MM.1S (cell line): Measurements from ENCODE around the gene MRPL52.

Experiments
- DNase-seq: peaks from one replicate; pipeline ENCODE4 v3.0.0-alpha.2; 2015
- H2AFZ ChIP-seq: fragments of 300-600 bp; sonication (generic); 2 replicates; pipeline ENCODE4 v1.6.0; 2016; ENCODE audit warnings: antibody characterized with exemption, low read length
- H3F3A ChIP-seq: fragments of 300-600 bp; sonication (generic); 2 replicates; pipeline ENCODE4 v1.6.1; 2016; ENCODE audit warnings: mild to moderate bottlenecking, antibody characterized with exemption, low read length, moderate library complexity, mixed read lengths; ENCODE audit not compliant: insufficient read depth
- H3K27ac ChIP-seq: fragments of 300-600 bp; sonication (generic); 2 replicates; pipeline ENCODE4 v1.5.1; 2016; ENCODE audit warnings: mild to moderate bottlenecking, low read length
- H3K27me3 ChIP-seq: fragments of 300-600 bp; sonication (generic); replicated peaks from 2 replicates; pipeline ENCODE4 v1.6.0; 2016; ENCODE audit warnings: low read length; ENCODE audit not compliant: insufficient read depth
- H3K36me3 ChIP-seq: fragments of 300-600 bp; sonication (generic); replicated peaks from 2 replicates; pipeline ENCODE4 v1.6.1; 2016; ENCODE audit warnings: mild to moderate bottlenecking, low read length, mixed read lengths; ENCODE audit not compliant: insufficient read depth
- H3K4me1 ChIP-seq: fragments of 300-600 bp; sonication (generic); 2 replicates; pipeline ENCODE4 v1.6.1; 2016; ENCODE audit warnings: low read length, mixed read lengths
- H3K4me2 ChIP-seq: fragments of 300-600 bp; sonication (generic); 2 replicates; pipeline ENCODE4 v1.6.0; 2016; ENCODE audit warnings: low read depth, low read length
- H3K4me3 ChIP-seq: fragments of 300-600 bp; sonication (generic); 2 replicates; pipeline ENCODE4 v1.5.1; 2016; ENCODE audit warnings: low read length, mixed read lengths
- H3K79me2 ChIP-seq: fragments of 300-600 bp; sonication (generic); 2 replicates; pipeline ENCODE4 v1.6.1; 2016; ENCODE audit warnings: mixed run types, low read length, mixed read lengths
- H3K9ac ChIP-seq: fragments of 300-600 bp; sonication (generic); 2 replicates; pipeline ENCODE4 v1.6.1; 2016; ENCODE audit warnings: low read length, mixed read lengths
- H3K9me2 ChIP-seq: fragments of 300-600 bp; sonication (generic); replicated peaks from 2 replicates; pipeline ENCODE4 v1.6.1; 2016; ENCODE audit warnings: mild to moderate bottlenecking, low read length, mixed read lengths; ENCODE audit not compliant: insufficient read depth
- H3K9me3 ChIP-seq: fragments of 300-600 bp; sonication (generic); replicated peaks from 2 replicates; pipeline ENCODE4 v1.6.1; 2016; ENCODE audit warnings: mild to moderate bottlenecking, low read length, mixed read lengths; ENCODE audit not compliant: insufficient read depth
- H4K20me1 ChIP-seq: fragments of 300-600 bp; sonication (generic); 2 replicates; pipeline ENCODE4 v1.6.1; 2016; ENCODE audit warnings: mild to moderate bottlenecking, low read length, moderate library complexity, mixed read lengths; ENCODE audit not compliant: insufficient read depth
- CTCF ChIP-seq: fragments of 300-600 bp; sonication (generic); IDR thresholded peaks from 2 replicates; pipeline ENCODE4 v1.5.1; 2016; ENCODE audit warnings: antibody characterized with exemption, low read length, mixed read lengths
- EZH2 ChIP-seq: fragments of 300-600 bp; sonication (generic); optimal IDR thresholded peaks from 2 replicates; pipeline ENCODE3; 2017; ENCODE audit warnings: low read depth, mild to moderate bottlenecking, antibody characterized with exemption, low read length, mixed read lengths
- EZH2phosphoT487 ChIP-seq: fragments of 300-600 bp; sonication (generic); IDR thresholded peaks from 2 replicates; pipeline ENCODE4 v1.6.1; 2018; ENCODE audit warnings: antibody characterized with exemption, low read length

The MRPL52 gene

DNA sequence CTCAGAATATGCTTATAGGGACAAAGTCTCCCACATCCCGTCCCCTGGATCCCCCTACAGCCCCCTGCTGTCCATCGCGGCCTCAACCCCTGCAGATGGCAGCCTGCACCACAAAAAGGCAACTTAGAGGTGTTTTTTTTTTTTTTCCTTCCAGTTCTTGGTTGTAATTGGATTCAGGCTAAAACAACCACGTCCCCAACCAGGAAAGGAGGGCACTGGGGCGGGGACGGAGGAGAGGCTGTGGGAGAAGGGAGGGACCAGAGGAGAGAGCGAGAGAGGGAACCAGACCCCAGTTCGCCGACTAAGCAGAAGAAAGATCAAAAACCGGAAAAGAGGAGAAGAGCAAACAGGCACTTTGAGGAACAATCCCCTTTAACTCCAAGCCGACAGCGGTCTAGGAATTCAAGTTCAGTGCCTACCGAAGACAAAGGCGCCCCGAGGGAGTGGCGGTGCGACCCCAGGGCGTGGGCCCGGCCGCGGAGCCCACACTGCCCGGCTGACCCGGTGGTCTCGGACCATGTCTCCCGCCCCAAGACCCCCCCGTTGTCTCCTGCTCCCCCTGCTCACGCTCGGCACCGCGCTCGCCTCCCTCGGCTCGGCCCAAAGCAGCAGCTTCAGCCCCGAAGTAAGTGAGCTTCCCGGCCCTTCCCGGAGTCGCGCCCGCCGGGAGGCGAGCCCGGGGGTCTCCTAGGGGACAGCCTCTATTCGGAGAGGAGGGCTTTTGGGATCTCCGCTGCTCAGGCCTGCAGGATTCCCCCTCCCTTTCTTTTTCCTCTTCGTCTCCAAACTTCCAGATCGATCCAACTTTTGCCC, 6.8 kb downstream of the MRPL52 start, which contains the start of gene MMP14:
Gene MMP14 (plus strand): TSS at position 285 of the 813 bp plus-strand sequence. CDS start 233 bp downstream, at position 518.
- Histone ChIP-seq H3F3A (no peaks in the 10 kb centered on the region), H3K27ac (no peak within 1 kb of the TSS), H2AFZ (0 out of 2 replicates have a peak within 1 kb of the TSS, but pooled peaks have one; percentile 27), H3K4me3 (peak within 1 kb of the TSS; percentile 22; the same call in 1 of the 2 replicates), H3K79me2 (no peaks in the 10 kb centered on the region), H4K20me1 (no peaks in the 10 kb centered on the region), H3K36me3 (no peaks in the 10 kb centered on the region), H3K4me1 (no peaks in the 10 kb centered on the region), H3K9ac (no peak within 1 kb of the TSS; the same call in 1 of the 2 replicates), H3K27me3 (peaks cover 6% of the 10 kb centered on the region; the same call in 1 of the 2 replicates), H3K9me3 (no peaks in the 10 kb centered on the region), H3K9me2 (no peaks in the 10 kb centered on the region), H3K4me2 (peak within 1 kb of the TSS; percentile 55; the same call in 1 of the 2 replicates)
- TF ChIP-seq EZH2phosphoT487 (no peak), EZH2 (no peak), CTCF (no peak)
- DNase-seq: no peak

GRCh38 chr14:22837114-22837749, 7.5 kb downstream of the MRPL52 start:
- H2AFZ ChIP-seq: 0 out of 2 replicates have a peak overlapping the region, but pooled peaks have one; percentile 27
- H3K79me2 ChIP-seq: no peaks in the 10 kb centered on the region
- no peak overlapping the region for H3K27ac ChIP-seq
- no peaks in the 10 kb centered on the region for H4K20me1 ChIP-seq
- H3K9me3 ChIP-seq: no peaks in the 10 kb centered on the region
- TF ChIP-seq EZH2phosphoT487: no peak
- TF ChIP-seq EZH2: no peak
- TF ChIP-seq CTCF: no peak
- no peaks in the 10 kb centered on the region for H3K36me3 ChIP-seq
- H3K9me2 ChIP-seq: no peaks in the 10 kb centered on the region
- no peak for DNase-seq
- no peaks in the 10 kb centered on the region for H3K4me1 ChIP-seq
- peaks cover 6% of the 10 kb centered on the region; the same call in 1 of the 2 replicates for H3K27me3 ChIP-seq
- no peak overlapping the region; the same call in 1 of the 2 replicates for H3K9ac ChIP-seq
- H3K4me3 ChIP-seq: peak overlapping the region; percentile 22; the same call in 1 of the 2 replicates
- H3K4me2 ChIP-seq: peak overlapping the region; percentile 55; the same call in 1 of the 2 replicates
- no peaks in the 10 kb centered on the region for H3F3A ChIP-seq

- Histone ChIP-seq H4K20me1 (no peaks in the 10 kb centered on the region), H2AFZ (no peak overlapping the region), H3K4me2 (0 out of 2 replicates have a peak overlapping the region, but pooled peaks have one; percentile 55), H3F3A (no peaks in the 10 kb centered on the region), H3K4me1 (no peaks in the 10 kb centered on the region), H3K9ac (no peak overlapping the region), H3K9me2 (no peaks in the 10 kb centered on the region), H3K27ac (no peak overlapping the region), H3K4me3 (no peak overlapping the region), H3K27me3 (peaks cover 6% of the 10 kb centered on the region; the same call in 1 of the 2 replicates), H3K79me2 (no peaks in the 10 kb centered on the region), H3K36me3 (no peaks in the 10 kb centered on the region), H3K9me3 (no peaks in the 10 kb centered on the region)
- DNase-seq: no peak
- no peak for TF ChIP-seq EZH2phosphoT487
- no peak for TF ChIP-seq EZH2
- TF ChIP-seq CTCF: no peak
Observed at GRCh38 chr14:22837750-22838538, 8.3 kb downstream of the MRPL52 start.
